OCI-LY1 (cell line): ENCODE data around the gene WDFY2.

Experiments used
- EZH2 ChIP-seq: fragments of 200-600 bp; sonication (generic), shearing (Covaris generic); IDR thresholded peaks from 2 replicates; pipeline ENCODE4 v1.8.0; 2017; ENCODE audit warnings: borderline replicate concordance, mixed run types, mild to moderate bottlenecking, antibody characterized with exemption, low read length, moderate library complexity, mixed read lengths
- TF ChIP-seq, protein P1 (sequence below): fragments of 200-600 bp; sonication (generic), shearing (Covaris generic); IDR thresholded peaks from 2 replicates; pipeline ENCODE4 v1.5.1; 2017; ENCODE audit warnings: mild to moderate bottlenecking, antibody characterized with exemption, low read length, moderate library complexity, mixed read lengths

- TF ChIP-seq, protein P1, sequence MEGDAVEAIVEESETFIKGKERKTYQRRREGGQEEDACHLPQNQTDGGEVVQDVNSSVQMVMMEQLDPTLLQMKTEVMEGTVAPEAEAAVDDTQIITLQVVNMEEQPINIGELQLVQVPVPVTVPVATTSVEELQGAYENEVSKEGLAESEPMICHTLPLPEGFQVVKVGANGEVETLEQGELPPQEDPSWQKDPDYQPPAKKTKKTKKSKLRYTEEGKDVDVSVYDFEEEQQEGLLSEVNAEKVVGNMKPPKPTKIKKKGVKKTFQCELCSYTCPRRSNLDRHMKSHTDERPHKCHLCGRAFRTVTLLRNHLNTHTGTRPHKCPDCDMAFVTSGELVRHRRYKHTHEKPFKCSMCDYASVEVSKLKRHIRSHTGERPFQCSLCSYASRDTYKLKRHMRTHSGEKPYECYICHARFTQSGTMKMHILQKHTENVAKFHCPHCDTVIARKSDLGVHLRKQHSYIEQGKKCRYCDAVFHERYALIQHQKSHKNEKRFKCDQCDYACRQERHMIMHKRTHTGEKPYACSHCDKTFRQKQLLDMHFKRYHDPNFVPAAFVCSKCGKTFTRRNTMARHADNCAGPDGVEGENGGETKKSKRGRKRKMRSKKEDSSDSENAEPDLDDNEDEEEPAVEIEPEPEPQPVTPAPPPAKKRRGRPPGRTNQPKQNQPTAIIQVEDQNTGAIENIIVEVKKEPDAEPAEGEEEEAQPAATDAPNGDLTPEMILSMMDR = no peak
- TF ChIP-seq EZH2 = no peak
These were observed 212.3 kb downstream of the WDFY2 start for GRCh38 chr13:51796546-51796945.
